OCI-LY7 (cell line): Measurements from ENCODE around the gene ANO6. TPM values are rescaled to one million over a fixed set of nuclear protein-coding genes. Genes with fewer than 3 reads are reported as not detected.

Experiments
- BruUV-seq: library from RNA; stranded (reverse); fragments of 400-500 nt; replicated peaks from 2 replicates; lab custom pipeline; 2021; lab: Mats Ljungman, UMichigan
- CTCF ChIA-PET: fragments of 300-600 bp; sonication (Branson Sonifier 250); formaldehyde crosslinking; loops from one replicate; lab custom pipeline; 2022; ENCODE audit warnings: antibody characterized with exemption; ENCODE audit not compliant: unreplicated experiment; lab: Charles Lee
- POLR2A ChIA-PET: fragments of 300-600 bp; sonication (Branson Sonifier 250); formaldehyde crosslinking; loops from one replicate; lab custom pipeline; 2022; ENCODE audit warnings: antibody characterized with exemption; lab: Charles Lee
- DNase-seq: peaks from one replicate; pipeline ENCODE4 v3.0.0-alpha.2; 2015; ENCODE audit warnings: low spot score
- H2AFZ ChIP-seq: fragments of 200-600 bp; sonication (generic), shearing (Covaris generic); 2 replicates; pipeline ENCODE4 v1.6.1; 2014; ENCODE audit warnings: mild to moderate bottlenecking, antibody characterized with exemption, low read length, moderate library complexity
- H3K27ac ChIP-seq: fragments of 200-600 bp; sonication (generic); 2 replicates; pipeline ENCODE4 v1.5.1; 2014; ENCODE audit warnings: mixed run types, low read depth, mild to moderate bottlenecking, moderate library complexity, low read length, inconsistent platforms; ENCODE audit not compliant: poor library complexity, severe bottlenecking
- H3K36me3 ChIP-seq: fragments of 200-600 bp; sonication (generic); 2 replicates; pipeline ENCODE4 v1.6.1; 2014; ENCODE audit warnings: mild to moderate bottlenecking, antibody characterized with exemption, low read length, moderate library complexity, mixed read lengths; ENCODE audit not compliant: insufficient read depth
- H3K4me1 ChIP-seq: fragments of 200-600 bp; sonication (generic); 2 replicates; pipeline ENCODE4 v1.5.1; 2014; ENCODE audit warnings: mild to moderate bottlenecking, low read length; ENCODE audit not compliant: insufficient read depth, poor library complexity, severe bottlenecking
- H3K4me2 ChIP-seq: fragments of 200-600 bp; sonication (generic); 2 replicates; pipeline ENCODE4 v1.6.1; 2014; ENCODE audit warnings: mild to moderate bottlenecking, low read length
- H3K4me3 ChIP-seq: fragments of 200-600 bp; sonication (generic); 2 replicates; pipeline ENCODE4 v1.5.1; 2014; ENCODE audit warnings: mild to moderate bottlenecking, low read depth, low read length; ENCODE audit not compliant: poor library complexity, severe bottlenecking
- H3K79me2 ChIP-seq: fragments of 200-600 bp; sonication (generic); 2 replicates; pipeline ENCODE4 v1.6.1; 2016; ENCODE audit warnings: low read depth, mild to moderate bottlenecking, low read length, moderate library complexity, mixed read lengths; ENCODE audit not compliant: insufficient read depth
- H3K9me2 ChIP-seq: fragments of 200-600 bp; sonication (generic); 2 replicates; pipeline ENCODE4 v1.6.1; 2016; ENCODE audit warnings: mild to moderate bottlenecking, low read length, mixed read lengths; ENCODE audit not compliant: insufficient read depth
- H3K9me3 ChIP-seq: fragments of 200-600 bp; sonication (generic); 2 replicates; pipeline ENCODE4 v1.6.1; 2014; ENCODE audit warnings: mild to moderate bottlenecking, mixed run types, low read length, mixed read lengths
- H4K20me1 ChIP-seq: fragments of 200-600 bp; sonication (generic); 2 replicates; pipeline ENCODE4 v1.6.1; 2014; ENCODE audit warnings: mild to moderate bottlenecking, antibody characterized with exemption, low read length, moderate library complexity, mixed read lengths; ENCODE audit not compliant: insufficient read depth
- EZH2phosphoT487 ChIP-seq: fragments of 200-600 bp; sonication (generic); IDR thresholded peaks from 2 replicates; pipeline ENCODE4 v1.6.1; 2018; ENCODE audit warnings: low read depth, borderline replicate concordance, mild to moderate bottlenecking, mixed run types, antibody characterized with exemption, low read length, moderate library complexity, mixed read lengths
- intact Hi-C: fragments of 100-400 bp; cut with micrococcal nuclease; formaldehyde crosslinking; loops from one replicate; pipeline ENCODE4 v1.10.0; 2022; ENCODE audit not compliant: unreplicated experiment
- total RNA-seq, 2 experiments: library from RNA; depleted of rRNA in 1 of 2; stranded (reverse); fragments of >200 nt in 1 of 2; shearing (Covaris generic) in 1 of 2; gene quantifications; 2 replicates each; pipeline ENCODE4 v1.2.3, GENCODE V29; 2014 to 2022
- TF ChIP-seq, protein P1 (sequence below): fragments of 200-600 bp; sonication (generic); conservative IDR thresholded peaks from 2 replicates; pipeline ENCODE4 v1.5.1; 2014; ENCODE audit warnings: mild to moderate bottlenecking, antibody characterized with exemption, low read length, moderate library complexity, mixed read lengths

The ANO6 gene
- total RNA-seq, 2 experiments from 2014 or later: 15.0 to 17.7 TPM

DNA sequence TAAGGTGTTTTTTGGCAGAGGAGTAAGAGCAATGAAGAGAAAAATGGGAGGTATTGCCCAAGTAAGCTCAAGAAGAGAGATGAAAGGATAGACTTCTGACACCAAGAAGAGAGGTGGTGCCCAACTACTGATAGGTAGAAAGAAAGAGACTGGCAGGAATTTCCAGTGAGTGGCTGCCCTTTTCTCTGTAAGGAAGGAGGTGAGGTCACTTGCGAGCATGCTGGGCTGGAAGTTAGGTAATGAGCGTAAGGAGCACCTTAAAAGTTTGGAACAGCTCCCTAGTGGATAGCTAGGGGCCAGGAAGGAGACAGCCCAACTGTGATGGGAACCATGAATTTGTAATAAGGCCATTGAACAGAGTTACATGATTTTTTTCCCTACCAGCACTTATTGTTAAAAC is 127.0 kb downstream of the ANO6 start:
- H2AFZ ChIP-seq: no peak overlapping the region
- H3K4me3 ChIP-seq: no peak overlapping the region
- TF ChIP-seq, protein P1, sequence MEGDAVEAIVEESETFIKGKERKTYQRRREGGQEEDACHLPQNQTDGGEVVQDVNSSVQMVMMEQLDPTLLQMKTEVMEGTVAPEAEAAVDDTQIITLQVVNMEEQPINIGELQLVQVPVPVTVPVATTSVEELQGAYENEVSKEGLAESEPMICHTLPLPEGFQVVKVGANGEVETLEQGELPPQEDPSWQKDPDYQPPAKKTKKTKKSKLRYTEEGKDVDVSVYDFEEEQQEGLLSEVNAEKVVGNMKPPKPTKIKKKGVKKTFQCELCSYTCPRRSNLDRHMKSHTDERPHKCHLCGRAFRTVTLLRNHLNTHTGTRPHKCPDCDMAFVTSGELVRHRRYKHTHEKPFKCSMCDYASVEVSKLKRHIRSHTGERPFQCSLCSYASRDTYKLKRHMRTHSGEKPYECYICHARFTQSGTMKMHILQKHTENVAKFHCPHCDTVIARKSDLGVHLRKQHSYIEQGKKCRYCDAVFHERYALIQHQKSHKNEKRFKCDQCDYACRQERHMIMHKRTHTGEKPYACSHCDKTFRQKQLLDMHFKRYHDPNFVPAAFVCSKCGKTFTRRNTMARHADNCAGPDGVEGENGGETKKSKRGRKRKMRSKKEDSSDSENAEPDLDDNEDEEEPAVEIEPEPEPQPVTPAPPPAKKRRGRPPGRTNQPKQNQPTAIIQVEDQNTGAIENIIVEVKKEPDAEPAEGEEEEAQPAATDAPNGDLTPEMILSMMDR: no peak
- TF ChIP-seq EZH2phosphoT487: no peak
- H3K9me2 ChIP-seq: no peaks in the 10 kb centered on the region
- no peaks in the 10 kb centered on the region for H3K36me3 ChIP-seq
- no peak overlapping the region for H3K4me2 ChIP-seq
- intact Hi-C loops: no loop called here
- no peaks in the 10 kb centered on the region for H3K79me2 ChIP-seq
- H3K9me3 ChIP-seq: no peaks in the 10 kb centered on the region
- no peak overlapping the region for H3K27ac ChIP-seq
- no peaks in the 10 kb centered on the region for H4K20me1 ChIP-seq
- no peak for DNase-seq
- no TSS peak for BruUV-seq
- CTCF ChIA-PET: no interaction called here
- H3K4me1 ChIP-seq: no peaks in the 10 kb centered on the region
- POLR2A ChIA-PET: interaction anchor here (0.7 kb wide), 1 partner anchor 205 kb away, joined by 3 read pairs; no protein-coding TSS in a partner anchor

DNA sequence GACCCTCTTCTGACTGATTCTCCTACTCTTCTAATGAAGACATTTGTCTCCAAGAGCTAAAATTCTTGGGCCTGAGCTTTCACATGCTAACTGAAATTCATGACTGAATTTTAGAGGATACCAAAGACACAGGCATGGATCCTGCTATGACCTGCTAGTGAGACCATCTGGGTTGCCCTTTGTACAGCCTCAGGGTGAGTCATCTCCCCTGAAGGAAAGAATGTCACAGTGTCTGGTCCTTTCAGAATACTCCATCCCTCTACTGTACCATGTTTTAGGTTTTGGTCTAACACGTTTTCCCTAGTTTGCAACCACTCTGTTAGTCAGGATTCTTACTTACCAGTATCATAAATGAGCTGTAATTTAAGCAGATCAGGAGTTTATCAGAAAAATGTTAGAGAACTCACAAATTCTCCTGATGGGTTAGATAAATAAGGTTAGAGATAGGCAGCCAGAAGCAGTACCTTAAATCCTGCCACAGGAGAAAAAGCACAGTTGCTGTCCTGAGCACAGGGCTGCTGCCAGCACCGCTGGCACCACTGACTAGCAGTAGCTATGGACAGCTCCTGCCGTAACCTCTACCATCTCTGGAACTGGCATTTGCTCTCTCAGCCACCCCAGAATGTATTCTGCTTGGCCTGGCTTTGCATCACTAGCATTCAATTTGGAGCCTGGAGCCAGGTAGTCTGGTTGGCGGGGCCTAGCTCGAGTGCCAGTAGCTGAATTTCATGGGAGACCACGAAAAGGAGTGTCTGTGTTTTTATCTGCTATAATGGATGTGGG is 127.6 kb downstream of the ANO6 start:
- no TSS peak for BruUV-seq
- POLR2A ChIA-PET: interaction anchor here (0.7 kb wide), 1 partner anchor 205 kb away, joined by 3 read pairs; no protein-coding TSS in a partner anchor
- Histone ChIP-seq H3K4me3 (no peak overlapping the region), H3K4me1 (no peaks in the 10 kb centered on the region), H4K20me1 (no peaks in the 10 kb centered on the region), H2AFZ (no peak overlapping the region), H3K27ac (no peak overlapping the region), H3K9me3 (no peaks in the 10 kb centered on the region), H3K36me3 (no peaks in the 10 kb centered on the region; the same call in 1 of the 2 replicates), H3K4me2 (no peak overlapping the region), H3K9me2 (no peaks in the 10 kb centered on the region), H3K79me2 (no peaks in the 10 kb centered on the region)
- no peak for DNase-seq
- intact Hi-C loops: no loop called here
- CTCF ChIA-PET: no interaction called here
- TF ChIP-seq, protein P1: no peak
- no peak for TF ChIP-seq EZH2phosphoT487

DNA sequence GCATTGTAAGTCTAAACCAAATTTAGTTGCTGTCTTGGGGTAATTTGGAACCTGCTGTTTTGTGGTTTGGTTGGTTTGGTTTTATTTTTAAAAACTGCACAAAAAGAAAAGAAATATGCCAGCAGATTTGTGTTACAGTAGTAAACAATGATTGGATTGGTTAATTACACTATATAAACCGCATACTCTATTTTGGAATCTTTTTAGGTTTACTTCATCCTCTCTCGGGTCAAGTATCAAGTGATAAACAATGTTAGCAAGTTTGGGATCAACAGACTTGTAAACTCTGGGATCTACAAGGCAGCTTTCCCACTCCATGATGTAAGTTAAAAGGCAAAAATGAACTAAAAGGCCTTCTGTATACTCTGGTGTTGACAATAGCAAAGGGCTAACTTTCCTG is 132.4 kb downstream of the ANO6 start:
- no peaks in the 10 kb centered on the region for H4K20me1 ChIP-seq
- H3K4me3 ChIP-seq: no peak overlapping the region
- H3K9me2 ChIP-seq: no peaks in the 10 kb centered on the region
- CTCF ChIA-PET: no interaction called here
- no peak overlapping the region for H3K4me2 ChIP-seq
- H3K27ac ChIP-seq: no peak overlapping the region
- POLR2A ChIA-PET: interaction anchor here (1.0 kb wide), 1 partner anchor 11 kb away, joined by 3 read pairs; no protein-coding TSS in a partner anchor
- TF ChIP-seq EZH2phosphoT487: no peak
- TF ChIP-seq, protein P1: no peak
- peaks cover 2% of the 10 kb centered on the region for H3K36me3 ChIP-seq
- no peaks in the 10 kb centered on the region for H3K79me2 ChIP-seq
- H3K4me1 ChIP-seq: no peaks in the 10 kb centered on the region
- no TSS peak for BruUV-seq
- intact Hi-C loops: no loop called here
- no peak overlapping the region for H2AFZ ChIP-seq
- no peak for DNase-seq
- H3K9me3 ChIP-seq: no peaks in the 10 kb centered on the region
